Fibroblast of the aortic adventitia (primary cell): ENCODE results near the gene IRX2. TPM values are rescaled to one million over a fixed set of nuclear protein-coding genes. Genes with fewer than 3 reads are reported as not detected.

Source experiments
- DNase-seq: peaks from one replicate; pipeline ENCODE4 v3.0.0-alpha.2; 2010; ENCODE audit warnings: low read depth
- H3K4me3 ChIP-seq: 2 replicates; pipeline ENCODE4 v1.5.1; 2011; ENCODE audit warnings: low read depth, mild to moderate bottlenecking, control low read depth, low read length, moderate library complexity
- total RNA-seq: library from RNA; depleted of rRNA; stranded (reverse); fragments of >200 nt; gene quantifications from 2 replicates; pipeline ENCODE4 v1.2.3, GENCODE V29; 2012; ENCODE audit warnings: low replicate concordance
- TF ChIP-seq, protein P1 (sequence below): IDR thresholded peaks from 2 replicates; pipeline ENCODE4 v1.5.1; 2011; ENCODE audit warnings: mild to moderate bottlenecking, low read length, control low read depth, inconsistent platforms; ENCODE audit not compliant: insufficient read depth

IRX2 gene
- total RNA-seq, 1 donor: 0.90 TPM

DNA sequence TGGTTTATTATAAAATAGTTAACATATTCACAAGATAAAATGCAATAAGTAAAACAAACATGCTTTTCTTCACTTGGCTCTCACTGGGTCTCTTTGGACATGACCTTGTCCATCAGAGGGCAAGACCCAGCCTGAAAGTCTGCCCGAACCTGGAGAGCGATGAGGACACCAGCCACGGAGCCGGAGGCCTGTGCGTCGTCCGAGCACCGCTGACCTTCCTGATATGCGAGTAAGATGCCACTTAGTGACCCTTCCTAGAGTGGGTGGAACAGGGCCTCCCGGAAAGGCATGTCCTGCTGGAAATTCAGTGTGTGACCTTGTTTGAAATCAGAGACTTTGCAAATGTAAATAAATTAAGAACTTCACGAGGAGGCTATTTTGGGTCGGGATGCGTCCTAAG lies 52.9 kb downstream of the IRX2 start:
- no peak for DNase-seq
- TF ChIP-seq, protein P1, sequence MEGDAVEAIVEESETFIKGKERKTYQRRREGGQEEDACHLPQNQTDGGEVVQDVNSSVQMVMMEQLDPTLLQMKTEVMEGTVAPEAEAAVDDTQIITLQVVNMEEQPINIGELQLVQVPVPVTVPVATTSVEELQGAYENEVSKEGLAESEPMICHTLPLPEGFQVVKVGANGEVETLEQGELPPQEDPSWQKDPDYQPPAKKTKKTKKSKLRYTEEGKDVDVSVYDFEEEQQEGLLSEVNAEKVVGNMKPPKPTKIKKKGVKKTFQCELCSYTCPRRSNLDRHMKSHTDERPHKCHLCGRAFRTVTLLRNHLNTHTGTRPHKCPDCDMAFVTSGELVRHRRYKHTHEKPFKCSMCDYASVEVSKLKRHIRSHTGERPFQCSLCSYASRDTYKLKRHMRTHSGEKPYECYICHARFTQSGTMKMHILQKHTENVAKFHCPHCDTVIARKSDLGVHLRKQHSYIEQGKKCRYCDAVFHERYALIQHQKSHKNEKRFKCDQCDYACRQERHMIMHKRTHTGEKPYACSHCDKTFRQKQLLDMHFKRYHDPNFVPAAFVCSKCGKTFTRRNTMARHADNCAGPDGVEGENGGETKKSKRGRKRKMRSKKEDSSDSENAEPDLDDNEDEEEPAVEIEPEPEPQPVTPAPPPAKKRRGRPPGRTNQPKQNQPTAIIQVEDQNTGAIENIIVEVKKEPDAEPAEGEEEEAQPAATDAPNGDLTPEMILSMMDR: no peak
- H3K4me3 ChIP-seq: no peak overlapping the region

DNA sequence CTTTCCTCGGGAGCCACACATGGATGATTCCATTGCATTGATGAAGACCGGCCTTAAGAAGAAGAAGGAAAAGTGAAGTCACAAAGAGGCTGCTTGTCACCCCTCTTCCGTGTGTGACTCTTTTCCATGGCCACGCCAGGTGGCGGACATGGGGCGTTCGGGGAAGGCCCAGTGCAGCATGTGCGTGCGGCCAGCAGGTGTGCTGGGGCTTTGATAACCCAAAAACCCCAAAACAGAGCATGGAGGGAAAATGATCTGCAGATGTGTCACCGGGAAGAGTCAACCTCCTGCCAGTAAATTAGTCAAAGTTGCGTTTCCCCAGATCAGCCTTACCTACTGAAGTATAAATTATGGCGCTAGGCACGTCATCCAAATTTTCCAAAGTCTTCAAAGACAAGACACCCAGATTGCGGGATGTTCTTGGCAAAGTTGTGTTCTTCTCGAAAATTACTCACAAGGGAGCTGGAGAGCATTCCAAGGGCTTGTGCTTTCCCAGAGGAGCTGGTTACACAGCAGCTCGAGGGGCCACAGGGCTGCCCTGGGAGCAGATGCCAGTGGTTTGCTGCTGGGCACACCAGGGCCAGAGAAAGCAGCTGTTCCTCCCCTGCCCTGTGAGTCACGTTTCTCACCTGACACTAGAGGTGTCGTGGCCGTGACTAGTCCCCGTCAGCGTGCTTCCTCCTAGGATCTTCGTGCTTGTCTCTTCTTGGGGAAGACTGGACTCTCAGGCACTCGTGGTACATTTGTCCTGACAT lies 53.9 kb downstream of the IRX2 start:
- TF ChIP-seq, protein P1: no peak
- DNase-seq: no peak
- H3K4me3 ChIP-seq: no peak overlapping the region

DNA sequence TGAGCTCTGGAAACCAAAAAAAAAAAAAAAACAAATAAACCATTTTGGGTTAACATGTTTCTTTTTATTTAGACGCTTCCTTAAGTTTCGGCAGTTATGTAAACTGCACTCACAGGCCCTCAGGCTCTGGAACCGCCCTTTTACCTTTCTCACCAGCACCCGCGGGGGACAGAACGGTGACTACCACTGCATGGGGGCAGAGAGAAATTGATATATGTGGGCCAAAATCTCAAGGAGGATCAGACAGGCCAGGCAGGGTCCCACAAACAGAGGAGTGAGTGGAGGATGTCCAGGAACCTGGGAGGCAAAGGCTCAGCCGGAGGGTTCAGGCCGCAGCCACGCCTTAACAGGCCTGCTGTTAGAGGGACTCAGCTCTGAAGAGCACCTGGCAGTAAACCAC lies 54.4 kb downstream of the IRX2 start:
- TF ChIP-seq, protein P1: no peak
- DNase-seq: no peak
- no peak overlapping the region for H3K4me3 ChIP-seq
